Prostate gland (tissue), 2 donors: ENCODE measurements around the gene LY6G6C. TPM values are rescaled to one million over a fixed set of nuclear protein-coding genes. Genes with fewer than 3 reads are reported as not detected.

Experiments used
- DNase-seq: peaks from one replicate; pipeline ENCODE4 v3.0.0-alpha.2; 2019; ENCODE audit warnings: low spot score
- H3K27ac ChIP-seq, 2 donors: fragments of 200-600 bp; sonication (generic); 2 replicates each; pipeline ENCODE4 v1.5.1; 2017 to 2019
- H3K27me3 ChIP-seq: fragments of 200-600 bp; sonication (generic); replicated peaks from 2 replicates; pipeline ENCODE4 v1.5.1; 2019; ENCODE audit not compliant: insufficient read depth
- H3K36me3 ChIP-seq, 2 donors: fragments of 200-600 bp; sonication (generic); 1 replicate in 1 of 2; 2 replicates in 1 of 2; pipeline versions ENCODE4 v1.5.1 to v1.8.1; 2017 to 2019
- H3K4me1 ChIP-seq: fragments of 200-600 bp; sonication (generic); replicated peaks from 2 replicates; pipeline ENCODE4 v1.5.1; 2019
- H3K4me3 ChIP-seq, 2 donors: fragments of 200-600 bp; sonication (generic); 2 replicates each; pipeline ENCODE4 v1.5.1; 2017 to 2019
- H3K9me3 ChIP-seq: fragments of 200-600 bp; sonication (generic); 2 replicates; pipeline ENCODE4 v1.5.1; 2017
- CTCF ChIP-seq, 4 experiments: fragments of 200-600 bp in 2 of 4; fragments of 450-650 bp in 2 of 4; sonication (generic) in 2 of 4; IDR thresholded peaks; 1 replicate in 3 of 4; 2 replicates in 1 of 4; pipeline ENCODE4 v1.5.1; 2016 to 2019; ENCODE audit warnings: antibody characterized with exemption in 4 of 4, mild to moderate bottlenecking in 2 of 4, moderate library complexity in 2 of 4
- POLR2A ChIP-seq: fragments of 450-650 bp; IDR thresholded peaks from one replicate; pipeline ENCODE4 v1.6.1; 2016; ENCODE audit warnings: antibody characterized with exemption, mild to moderate bottlenecking
- POLR2AphosphoS5 ChIP-seq: sonication (generic); formaldehyde crosslinking; IDR thresholded peaks from one replicate; pipeline ENCODE4 v1.6.1; 2017; ENCODE audit warnings: antibody characterized with exemption
- WGBS: methylation state at CpG from one replicate; pipeline ENCODE4 v1.1.5; 2018; 5-methylcytosine and 5-hydroxymethylcytosine counted together
- intact Hi-C: fragments of 100-400 bp; cut with DNase I; formaldehyde crosslinking; loops from one replicate; pipeline ENCODE4 v1.14.2; 2022
- total RNA-seq, 2 donors: library from RNA; depleted of rRNA; stranded (reverse); fragments of >200 nt; gene quantifications; one replicate each; pipeline ENCODE4 v1.1.0, GENCODE V29; 2016

Gene LY6G6C
- total RNA-seq, 2 donors from 2014 or later: not detected

DNA sequence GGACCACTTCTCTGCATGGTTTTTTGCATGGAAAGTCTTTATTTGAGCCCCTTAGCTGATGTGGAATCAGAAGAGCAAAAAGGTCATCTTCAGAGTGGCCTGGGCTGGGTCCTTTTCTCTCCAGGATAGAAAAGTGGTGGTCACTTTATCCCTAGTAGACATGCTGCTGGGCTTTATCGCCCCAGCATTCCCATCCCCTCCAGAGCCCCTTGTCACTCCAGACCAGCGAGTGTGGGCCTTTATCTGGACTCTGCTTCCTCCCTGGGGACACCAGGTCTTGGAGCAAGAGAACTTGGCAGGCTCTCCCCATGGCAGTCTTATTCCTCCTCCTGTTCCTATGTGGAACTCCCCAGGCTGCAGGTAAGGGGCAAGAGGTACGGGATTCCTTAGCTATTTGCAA, 14.9 kb downstream of the LY6G6C start, which contains the start of gene LY6G6F:
LY6G6F (plus strand) TSS at position 268 of the 400 bp plus-strand sequence; CDS start at position 309, 41 bp downstream.
- Histone ChIP-seq H3K4me3 (no peak within 1 kb of the TSS), H3K27me3 (no peaks in the 10 kb centered on the region), H3K9me3 (no peaks in the 10 kb centered on the region), H3K4me1 (peaks cover 3% of the 10 kb centered on the region), H3K36me3 (no peaks in the 10 kb centered on the region), H3K27ac (no peak within 1 kb of the TSS)
- intact Hi-C loops: no loop called here
- TF ChIP-seq CTCF (IDR thresholded peaks at IDR 0.05) (no peak), POLR2AphosphoS5 (no peak), POLR2A (no peak)
- no peak for DNase-seq
- WGBS: 54% methylated on average over 3 of the region's 3 CpGs

GRCh38 chr6:31705931-31706330, 15.6 kb downstream of the LY6G6C start:
- Histone ChIP-seq H3K4me1 (peaks cover 3% of the 10 kb centered on the region), H3K36me3 (no peaks in the 10 kb centered on the region), H3K4me3 (no peak overlapping the region), H3K9me3 (no peaks in the 10 kb centered on the region), H3K27ac (no peak overlapping the region), H3K27me3 (no peaks in the 10 kb centered on the region)
- TF ChIP-seq POLR2A (no peak), POLR2AphosphoS5 (no peak), CTCF (IDR thresholded peaks at IDR 0.05) (no peak)
- DNase-seq: no peak
- WGBS: 86% methylated on average over 6 of the region's 6 CpGs
- intact Hi-C loops: no loop called here

- WGBS: under 1% methylated on average over 54 of the region's 54 CpGs
- intact Hi-C loops: loop anchor here (2.0 kb wide), 1 partner anchor 26 kb away; the partner anchor contains the start of gene DDAH2
- TF ChIP-seq CTCF (IDR thresholded peaks at IDR 0.05) (peak in 2 of 4 experiments; percentile 40 to 67), POLR2AphosphoS5 (peak; percentile 100), POLR2A (peak; percentile 99)
Observed at GRCh38 chr6:31702819-31703716, 18.5 kb downstream of the LY6G6C start, which contains the start of gene ABHD16A. TSS of gene ABHD16A (minus strand) at chr6:31703324. CDS start at chr6:31703281, 43 bp downstream.

GRCh38 chr6:31702405-31702818, 19.1 kb downstream of the LY6G6C start:
- DNase-seq: no peak
- Histone ChIP-seq H3K27me3 (no peaks in the 10 kb centered on the region), H3K9me3 (no peaks in the 10 kb centered on the region), H3K27ac (peak overlapping the region; percentile 97 to 98), H3K4me3 (peak overlapping the region; percentile 70 to 72), H3K36me3 (no peaks in the 10 kb centered on the region), H3K4me1 (peaks cover 3% of the 10 kb centered on the region)
- no peak for TF ChIP-seq CTCF (IDR thresholded peaks at IDR 0.05)
- no peak for TF ChIP-seq POLR2A
- no peak for TF ChIP-seq POLR2AphosphoS5
- under 1% methylated on average over 10 of the region's 10 CpGs for WGBS
- intact Hi-C loops: loop anchor here (2.0 kb wide), 1 partner anchor 26 kb away; the partner anchor contains the start of gene DDAH2

More at GRCh38 chr6:31702819-31703716, 18.5 kb downstream of the LY6G6C start, which contains the start of gene ABHD16A:
- Histone ChIP-seq H3K9me3 (no peaks in the 10 kb centered on the region), H3K4me1 (peaks cover 3% of the 10 kb centered on the region), H3K27me3 (no peaks in the 10 kb centered on the region), H3K27ac (peak within 1 kb of the TSS; percentile 97 to 98), H3K36me3 (no peaks in the 10 kb centered on the region), H3K4me3 (peak within 1 kb of the TSS; percentile 70 to 72)
- peak; percentile 99 for DNase-seq
